ENCODE data around the gene PTPRCAP. TPM values are rescaled to one million over a fixed set of nuclear protein-coding genes. Genes with fewer than 3 reads are reported as not detected.
A peak's percentile ranks its signal among the peaks of the same experiment; 100 is the strongest.

Gene PTPRCAP
- total and polyA plus RNA-seq, 4 donors, result 2.9 to 6.2 (median 4.5) TPM

- no peak for TF ChIP-seq EGR1 (IDR thresholded peaks at IDR 0.05; ENCODE audit: low read depth in 2 of 2)
- TF ChIP-seq FOXA2 (IDR thresholded peaks at IDR 0.05), result no peak
- no peak for TF ChIP-seq RXRA (IDR thresholded peaks at IDR 0.05)
- no peaks in the 10 kb centered on the region for H3K27me3 ChIP-seq (ENCODE audit: control insufficient read depth in 4 of 4, insufficient read depth in 4 of 4, low read length in 3 of 4)
- 5% methylated on average over 31 of the region's 31 CpGs for WGBS
- H3K9me3 ChIP-seq (ENCODE audit: control insufficient read depth in 4 of 4, low read length in 3 of 4), result no peaks in the 10 kb centered on the region
- peak overlapping the region; percentile 52 to 63 for H3K27ac ChIP-seq (ENCODE audit: low read depth in 1 of 2, low read length in 2 of 2)
- peaks cover 0 to 23% (median 16%) of the 10 kb centered on the region in 4 donors for H3K4me1 ChIP-seq (ENCODE audit: control insufficient read depth in 4 of 4, insufficient read depth in 4 of 4, low read length in 3 of 4)
- H3K9ac ChIP-seq (ENCODE audit: low read depth in 1 of 2, low read length in 2 of 2), result peak overlapping the region; percentile 36 to 53
- peak overlapping the region; percentile 81 to 94 (median 85) for H3K4me3 ChIP-seq (ENCODE audit: low read depth in 1 of 3, low read length in 3 of 3)
- DNase-seq (ENCODE audit: low spot score), result no peak
- H3K36me3 ChIP-seq (ENCODE audit: control insufficient read depth in 4 of 4, insufficient read depth in 3 of 4, low read depth in 1 of 4, low read length in 3 of 4), result peaks cover under 1 to 13% (median 8%) of the 10 kb centered on the region in 4 donors
Observed at GRCh38 chr11:67392183-67392715, 45.2 kb downstream of the PTPRCAP start.

GRCh38 chr11:67391304-67392182 is 45.9 kb downstream of the PTPRCAP start, which contains the start of gene RAD9A:
Gene RAD9A (plus strand): TSS chr11:67391986. CDS start chr11:67392045, 59 bp downstream.
- peak within 1 kb of the TSS; percentile 57 to 63 for H3K27ac ChIP-seq (ENCODE audit: low read depth in 1 of 2, low read length in 2 of 2)
- under 1% methylated on average over 75 of the region's 75 CpGs for WGBS

More at GRCh38 chr11:67391304-67392182, 45.9 kb downstream of the PTPRCAP start, which contains the start of gene RAD9A:
- Histone ChIP-seq H3K4me1 (ENCODE audit: control insufficient read depth in 4 of 4, insufficient read depth in 4 of 4, low read length in 3 of 4) (peaks cover 0 to 22% (median 16%) of the 10 kb centered on the region in 4 donors), H3K27me3 (ENCODE audit: control insufficient read depth in 4 of 4, insufficient read depth in 4 of 4, low read length in 3 of 4) (no peaks in the 10 kb centered on the region), H3K4me3 (ENCODE audit: low read depth in 1 of 3, low read length in 3 of 3) (peak within 1 kb of the TSS; percentile 81 to 94 (median 85)), H3K36me3 (ENCODE audit: control insufficient read depth in 4 of 4, insufficient read depth in 3 of 4, low read depth in 1 of 4, low read length in 3 of 4) (peaks cover 0 to 11% (median 6%) of the 10 kb centered on the region in 4 donors), H3K9ac (ENCODE audit: low read depth in 1 of 2, low read length in 2 of 2) (peak within 1 kb of the TSS; percentile 53 to 59), H3K9me3 (ENCODE audit: control insufficient read depth in 4 of 4, low read length in 3 of 4) (no peaks in the 10 kb centered on the region)
- TF ChIP-seq YY1 (IDR thresholded peaks at IDR 0.05) (peak; percentile 32), GABPA (IDR thresholded peaks at IDR 0.05 in 1 of 2, conservative IDR thresholded peaks at IDR 0.05 in 1 of 2) (no peak), ZBTB33 (IDR thresholded peaks at IDR 0.05) (no peak), NR2F2 (IDR thresholded peaks at IDR 0.05) (no peak), TAF1 (conservative IDR thresholded peaks at IDR 0.05) (no peak), RAD21 (IDR thresholded peaks at IDR 0.05) (peak in 1 of 2 donors; percentile 29), RXRA (IDR thresholded peaks at IDR 0.05) (no peak), CTCF (IDR thresholded peaks at IDR 0.05; ENCODE audit: low read depth, low read length, missing input control) (no peak), HNF4A (conservative IDR thresholded peaks at IDR 0.05) (peak in 1 of 2 donors; percentile 36), HNF4G (IDR thresholded peaks at IDR 0.05) (no peak), EGR1 (IDR thresholded peaks at IDR 0.05; ENCODE audit: low read depth in 2 of 2) (no peak), FOXA1 (IDR thresholded peaks at IDR 0.05) (no peak), MAX (IDR thresholded peaks at IDR 0.05) (no peak), ATF3 (IDR thresholded peaks at IDR 0.05) (no peak), SP1 (IDR thresholded peaks at IDR 0.05) (peak; percentile 64), FOXA2 (IDR thresholded peaks at IDR 0.05) (no peak)
- peak; percentile 96 for DNase-seq (ENCODE audit: low spot score)

Data from liver (tissue), 9 donors.